PFSK-1 (cell line): ENCODE data around the gene SHH.

Experiments
- POLR2AphosphoS5 ChIP-seq: IDR thresholded peaks from 2 replicates; pipeline ENCODE4 v1.6.1; 2012; ENCODE audit warnings: low read depth, mild to moderate bottlenecking, control low read depth, low read length, moderate library complexity
- TAF1 ChIP-seq: IDR thresholded peaks from 2 replicates; pipeline ENCODE4 v1.6.1; 2012; ENCODE audit warnings: low read length, control low read depth, borderline replicate concordance; ENCODE audit not compliant: insufficient read depth

GRCh38 chr7:155791836-155792235, 20.4 kb downstream of the SHH start:
- TF ChIP-seq POLR2AphosphoS5, result no peak
- TF ChIP-seq TAF1, result no peak
